ENCODE measurements around the gene ANKRD36B.
"Not testable (repeated sequence)": the region's sequence is repeated elsewhere in the genome, so short reads cannot be mapped to it uniquely, and the experiment has no call there.

The ANKRD36B gene

GRCh38 chr2:97589598-97590510, at the start of gene ANKRD36B:
TSS of gene ANKRD36B (minus strand) at chr2:97589877. CDS start at chr2:97589685, 192 bp downstream.
- in situ Hi-C loops (cut with MboI; ENCODE audit: low pct_unique_long_range_greater_than_20kb, low sequenced_read_pairs, unreplicated experiment) = not testable (repeated sequence)
- DNase-seq (ENCODE audit: low spot score) = peak; percentile 48

GRCh38 chr2:97626049-97626430, 36.4 kb upstream of the ANKRD36B start:
- in situ Hi-C loops (cut with MboI; ENCODE audit: low pct_unique_long_range_greater_than_20kb, low sequenced_read_pairs, unreplicated experiment) = not testable (repeated sequence)

GRCh38 chr2:97625354-97626048, 35.8 kb upstream of the ANKRD36B start:
- in situ Hi-C loops (cut with MboI; ENCODE audit: low pct_unique_long_range_greater_than_20kb, low sequenced_read_pairs, unreplicated experiment) = not testable (repeated sequence)

More at GRCh38 chr2:97626049-97626430, 36.4 kb upstream of the ANKRD36B start:
- DNase-seq (ENCODE audit: low spot score) = not testable (repeated sequence)

GRCh38 chr2:97622976-97623375, 33.3 kb upstream of the ANKRD36B start:
- in situ Hi-C loops (cut with MboI; ENCODE audit: low pct_unique_long_range_greater_than_20kb, low sequenced_read_pairs, unreplicated experiment); DNase-seq (ENCODE audit: low spot score): not testable (repeated sequence)

More at GRCh38 chr2:97625354-97626048, 35.8 kb upstream of the ANKRD36B start:
- DNase-seq (ENCODE audit: low spot score) = not testable (repeated sequence)

- in situ Hi-C loops (cut with MboI; ENCODE audit: low pct_unique_long_range_greater_than_20kb, low sequenced_read_pairs, unreplicated experiment); DNase-seq (ENCODE audit: low spot score): not testable (repeated sequence)
Measured at GRCh38 chr2:97620492-97620891, 30.8 kb upstream of the ANKRD36B start.

GRCh38 chr2:97618939-97619827, 29.5 kb upstream of the ANKRD36B start:
- DNase-seq (ENCODE audit: low spot score); in situ Hi-C loops (cut with MboI; ENCODE audit: low pct_unique_long_range_greater_than_20kb, low sequenced_read_pairs, unreplicated experiment): not testable (repeated sequence)

- TF ChIP-seq CTCF (IDR thresholded peaks at IDR 0.05; ENCODE audit: extremely low read depth, insufficient read depth, missing control alignments) = no peak
- DNase-seq (ENCODE audit: low spot score) = no peak
- in situ Hi-C loops (cut with MboI; ENCODE audit: low pct_unique_long_range_greater_than_20kb, low sequenced_read_pairs, unreplicated experiment) = no loop called here
Measured at GRCh38 chr2:97617911-97618310, 28.2 kb upstream of the ANKRD36B start.

GRCh38 chr2:97615746-97616145, 26.1 kb upstream of the ANKRD36B start:
- in situ Hi-C loops (cut with MboI; ENCODE audit: low pct_unique_long_range_greater_than_20kb, low sequenced_read_pairs, unreplicated experiment); DNase-seq (ENCODE audit: low spot score): not testable (repeated sequence)

GRCh38 chr2:97611895-97612294, 22.2 kb upstream of the ANKRD36B start:
- in situ Hi-C loops (cut with MboI; ENCODE audit: low pct_unique_long_range_greater_than_20kb, low sequenced_read_pairs, unreplicated experiment); DNase-seq (ENCODE audit: low spot score): not testable (repeated sequence)

GRCh38 chr2:97608745-97609144, 19.1 kb upstream of the ANKRD36B start:
- DNase-seq (ENCODE audit: low spot score); in situ Hi-C loops (cut with MboI; ENCODE audit: low pct_unique_long_range_greater_than_20kb, low sequenced_read_pairs, unreplicated experiment): not testable (repeated sequence)

- DNase-seq (ENCODE audit: low spot score); in situ Hi-C loops (cut with MboI; ENCODE audit: low pct_unique_long_range_greater_than_20kb, low sequenced_read_pairs, unreplicated experiment): not testable (repeated sequence)
Measured at GRCh38 chr2:97605524-97606339, 16.1 kb upstream of the ANKRD36B start.

- in situ Hi-C loops (cut with MboI; ENCODE audit: low pct_unique_long_range_greater_than_20kb, low sequenced_read_pairs, unreplicated experiment); DNase-seq (ENCODE audit: low spot score): not testable (repeated sequence)
Measured at GRCh38 chr2:97605109-97605508, 15.4 kb upstream of the ANKRD36B start.

- in situ Hi-C loops (cut with MboI; ENCODE audit: low pct_unique_long_range_greater_than_20kb, low sequenced_read_pairs, unreplicated experiment); DNase-seq (ENCODE audit: low spot score): not testable (repeated sequence)
Measured at GRCh38 chr2:97601537-97601936, 11.9 kb upstream of the ANKRD36B start.

- in situ Hi-C loops (cut with MboI; ENCODE audit: low pct_unique_long_range_greater_than_20kb, low sequenced_read_pairs, unreplicated experiment); DNase-seq (ENCODE audit: low spot score): not testable (repeated sequence)
Measured at GRCh38 chr2:97596180-97596579, 6.5 kb upstream of the ANKRD36B start.

- DNase-seq (ENCODE audit: low spot score); in situ Hi-C loops (cut with MboI; ENCODE audit: low pct_unique_long_range_greater_than_20kb, low sequenced_read_pairs, unreplicated experiment): not testable (repeated sequence)
Measured at GRCh38 chr2:97593520-97593919, 3.8 kb upstream of the ANKRD36B start.

All from GM13977 (cell line).